ENCODE data around the gene FER.
A peak's percentile ranks its signal among the peaks of the same experiment; 100 is the strongest.

The FER gene

DNA sequence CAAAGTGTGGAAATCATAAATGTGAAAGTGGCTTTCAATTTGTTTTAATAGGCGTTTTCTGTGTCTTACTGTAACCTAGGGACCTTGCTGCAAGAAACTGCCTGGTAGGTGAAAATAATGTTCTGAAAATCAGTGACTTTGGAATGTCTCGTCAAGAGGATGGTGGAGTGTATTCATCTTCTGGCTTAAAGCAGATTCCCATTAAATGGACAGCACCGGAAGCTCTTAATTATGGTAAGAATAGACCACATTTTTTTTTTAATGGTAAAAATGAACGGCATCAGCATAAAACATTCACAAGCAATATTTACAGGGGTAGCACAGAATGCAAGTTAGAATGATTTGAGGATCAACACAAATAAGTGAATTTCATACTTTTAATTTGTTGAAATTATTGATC, 433.0 kb downstream of the FER start:
- no peaks in the 10 kb centered on the region for H3K79me2 ChIP-seq (ENCODE audit: insufficient read depth, low read length)
- H3K27me3 ChIP-seq (ENCODE audit: insufficient read depth, low read length): no peaks in the 10 kb centered on the region
- no peaks in the 10 kb centered on the region for H3K9me3 ChIP-seq (ENCODE audit: low read length)
- H2AFZ ChIP-seq (ENCODE audit: low read length): no peak overlapping the region
- H3K9me2 ChIP-seq (ENCODE audit: low read depth, low read length): no peaks in the 10 kb centered on the region
- H3K36me3 ChIP-seq (ENCODE audit: insufficient read depth, low read length): no peaks in the 10 kb centered on the region
- H3K4me3 ChIP-seq (ENCODE audit: low read depth, low read length, poor library complexity, severe bottlenecking): no peak overlapping the region
- H3F3A ChIP-seq (ENCODE audit: insufficient read depth, low read length): no peaks in the 10 kb centered on the region
- no peak overlapping the region for H3K4me2 ChIP-seq (ENCODE audit: low read length)
- H4K20me1 ChIP-seq (ENCODE audit: insufficient read depth, low read length): no peaks in the 10 kb centered on the region
- H3K27ac ChIP-seq (ENCODE audit: low read depth, low read length, poor library complexity, severe bottlenecking): no peak overlapping the region
- TF ChIP-seq EZH2 (IDR thresholded peaks at IDR 0.05; ENCODE audit: borderline replicate concordance, low read length): no peak
- TF ChIP-seq, protein P1, sequence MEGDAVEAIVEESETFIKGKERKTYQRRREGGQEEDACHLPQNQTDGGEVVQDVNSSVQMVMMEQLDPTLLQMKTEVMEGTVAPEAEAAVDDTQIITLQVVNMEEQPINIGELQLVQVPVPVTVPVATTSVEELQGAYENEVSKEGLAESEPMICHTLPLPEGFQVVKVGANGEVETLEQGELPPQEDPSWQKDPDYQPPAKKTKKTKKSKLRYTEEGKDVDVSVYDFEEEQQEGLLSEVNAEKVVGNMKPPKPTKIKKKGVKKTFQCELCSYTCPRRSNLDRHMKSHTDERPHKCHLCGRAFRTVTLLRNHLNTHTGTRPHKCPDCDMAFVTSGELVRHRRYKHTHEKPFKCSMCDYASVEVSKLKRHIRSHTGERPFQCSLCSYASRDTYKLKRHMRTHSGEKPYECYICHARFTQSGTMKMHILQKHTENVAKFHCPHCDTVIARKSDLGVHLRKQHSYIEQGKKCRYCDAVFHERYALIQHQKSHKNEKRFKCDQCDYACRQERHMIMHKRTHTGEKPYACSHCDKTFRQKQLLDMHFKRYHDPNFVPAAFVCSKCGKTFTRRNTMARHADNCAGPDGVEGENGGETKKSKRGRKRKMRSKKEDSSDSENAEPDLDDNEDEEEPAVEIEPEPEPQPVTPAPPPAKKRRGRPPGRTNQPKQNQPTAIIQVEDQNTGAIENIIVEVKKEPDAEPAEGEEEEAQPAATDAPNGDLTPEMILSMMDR (IDR thresholded peaks at IDR 0.05; ENCODE audit: low read length): no peak
- H3K9ac ChIP-seq (ENCODE audit: low read length): no peak overlapping the region
- no peaks in the 10 kb centered on the region for H3K4me1 ChIP-seq (ENCODE audit: insufficient read depth, low read length, severe bottlenecking)

DNA sequence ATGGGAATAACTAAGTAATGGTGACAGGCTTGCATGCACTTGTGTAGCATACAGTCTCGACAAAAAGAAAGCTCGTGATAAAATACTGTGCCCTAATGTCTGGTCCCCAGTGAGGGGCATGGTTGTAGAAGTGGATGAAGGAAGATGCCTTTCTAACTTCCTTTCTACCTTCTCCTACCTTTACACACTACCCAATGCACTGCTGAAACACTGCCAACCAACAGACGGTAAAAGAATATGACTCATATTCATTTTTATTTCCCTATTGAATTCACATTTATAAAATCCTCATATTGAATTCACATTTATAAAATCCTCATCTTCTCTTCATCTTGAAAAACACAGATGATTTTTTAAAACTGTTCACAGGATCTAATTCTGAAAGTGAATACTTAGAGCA, 439.1 kb downstream of the FER start:
- Histone ChIP-seq H3K4me2 (ENCODE audit: low read length) (no peak overlapping the region), H3K36me3 (ENCODE audit: insufficient read depth, low read length) (no peaks in the 10 kb centered on the region), H3K9ac (ENCODE audit: low read length) (no peak overlapping the region), H3K79me2 (ENCODE audit: insufficient read depth, low read length) (no peaks in the 10 kb centered on the region), H3F3A (ENCODE audit: insufficient read depth, low read length) (no peaks in the 10 kb centered on the region), H2AFZ (ENCODE audit: low read length) (no peak overlapping the region), H4K20me1 (ENCODE audit: insufficient read depth, low read length) (no peaks in the 10 kb centered on the region), H3K27ac (ENCODE audit: low read depth, low read length, poor library complexity, severe bottlenecking) (no peak overlapping the region), H3K27me3 (ENCODE audit: insufficient read depth, low read length) (no peaks in the 10 kb centered on the region), H3K9me3 (ENCODE audit: low read length) (no peaks in the 10 kb centered on the region), H3K9me2 (ENCODE audit: low read depth, low read length) (no peaks in the 10 kb centered on the region), H3K4me3 (ENCODE audit: low read depth, low read length, poor library complexity, severe bottlenecking) (no peak overlapping the region), H3K4me1 (ENCODE audit: insufficient read depth, low read length, severe bottlenecking) (no peaks in the 10 kb centered on the region)
- TF ChIP-seq, protein P1 (IDR thresholded peaks at IDR 0.05; ENCODE audit: low read length): no peak
- TF ChIP-seq EZH2 (IDR thresholded peaks at IDR 0.05; ENCODE audit: borderline replicate concordance, low read length): no peak

DNA sequence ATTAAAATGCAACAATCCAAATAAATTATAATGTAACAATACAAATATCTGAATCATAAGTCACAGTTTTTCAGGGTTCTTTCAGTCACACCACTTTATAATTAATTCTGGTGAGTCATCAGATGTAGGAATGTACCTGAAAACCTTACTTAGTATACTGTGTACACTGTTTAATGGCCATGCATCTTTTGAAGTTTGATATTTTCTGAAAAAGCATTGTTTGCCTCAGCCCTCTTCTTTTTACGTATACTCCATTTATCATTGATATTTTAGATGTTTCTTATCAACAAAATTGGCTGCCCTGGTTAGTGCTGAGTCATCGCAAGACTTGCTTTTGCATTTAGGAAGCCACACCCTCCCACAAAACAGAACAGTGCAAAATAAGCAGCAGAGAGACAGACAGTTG, 443.5 kb downstream of the FER start:
- no peak overlapping the region for H3K9ac ChIP-seq (ENCODE audit: low read length)
- no peaks in the 10 kb centered on the region for H3K4me1 ChIP-seq (ENCODE audit: insufficient read depth, low read length, severe bottlenecking)
- H3F3A ChIP-seq (ENCODE audit: insufficient read depth, low read length): no peaks in the 10 kb centered on the region
- H3K36me3 ChIP-seq (ENCODE audit: insufficient read depth, low read length): no peaks in the 10 kb centered on the region
- H3K9me2 ChIP-seq (ENCODE audit: low read depth, low read length): no peaks in the 10 kb centered on the region
- no peaks in the 10 kb centered on the region for H3K79me2 ChIP-seq (ENCODE audit: insufficient read depth, low read length)
- no peak overlapping the region for H3K27ac ChIP-seq (ENCODE audit: low read depth, low read length, poor library complexity, severe bottlenecking)
- H3K27me3 ChIP-seq (ENCODE audit: insufficient read depth, low read length): no peaks in the 10 kb centered on the region
- H3K9me3 ChIP-seq (ENCODE audit: low read length): no peaks in the 10 kb centered on the region
- peak overlapping the region; percentile 64; the same call in 1 of the 2 replicates for H2AFZ ChIP-seq (ENCODE audit: low read length)
- no peak overlapping the region for H3K4me2 ChIP-seq (ENCODE audit: low read length)
- H4K20me1 ChIP-seq (ENCODE audit: insufficient read depth, low read length): no peaks in the 10 kb centered on the region
- no peak for TF ChIP-seq EZH2 (IDR thresholded peaks at IDR 0.05; ENCODE audit: borderline replicate concordance, low read length)
- TF ChIP-seq, protein P1 (IDR thresholded peaks at IDR 0.05; ENCODE audit: low read length): no peak
- H3K4me3 ChIP-seq (ENCODE audit: low read depth, low read length, poor library complexity, severe bottlenecking): no peak overlapping the region
